Fibroblast of lung (primary cell): Measurements from ENCODE around the gene FGF3. TPM values are rescaled to one million over a fixed set of nuclear protein-coding genes. Genes with fewer than 3 reads are reported as not detected.
A peak's percentile ranks its signal among the peaks of the same experiment; 100 is the strongest.

Experiments
- DNase-seq, 2 donors: peaks; one replicate each; pipeline versions ENCODE4 v3.0.0 to v3.0.0-alpha.2; 2010; ENCODE audit warnings: low read depth in 2 of 2
- H2AFZ ChIP-seq: 2 replicates; pipeline ENCODE4 v1.5.1; 2012; ENCODE audit warnings: low read length, control low read depth, inconsistent platforms
- H3K27ac ChIP-seq: 2 replicates; pipeline ENCODE4 v1.5.1; 2011; ENCODE audit warnings: low read length, control low read depth; ENCODE audit not compliant: insufficient read depth
- H3K27me3 ChIP-seq: 2 replicates; pipeline ENCODE4 v1.5.1; 2011; ENCODE audit warnings: mild to moderate bottlenecking, low read length; ENCODE audit not compliant: control insufficient read depth, insufficient read depth
- H3K36me3 ChIP-seq: 2 replicates; pipeline ENCODE4 v1.5.1; 2011; ENCODE audit warnings: low read length; ENCODE audit not compliant: control insufficient read depth, insufficient read depth
- H3K4me1 ChIP-seq: 2 replicates; pipeline ENCODE4 v1.5.1; 2011; ENCODE audit warnings: low read length; ENCODE audit not compliant: control insufficient read depth, insufficient read depth; ENCODE audit errors: extremely low read depth
- H3K4me2 ChIP-seq: 2 replicates; pipeline ENCODE4 v1.5.1; 2011; ENCODE audit warnings: low read length, control low read depth; ENCODE audit not compliant: insufficient read depth; ENCODE audit errors: extremely low read depth
- H3K4me3 ChIP-seq, 4 experiments: fragments of 200-600 bp in 1 of 4; sonication (generic) in 1 of 4; replicated peaks in 1 of 4; 2 replicates each; pipeline ENCODE4 v1.5.1; 2011 to 2016; ENCODE audit warnings: low read length in 4 of 4, low read depth in 3 of 4, mild to moderate bottlenecking in 3 of 4, control low read depth in 2 of 4, inconsistent platforms in 1 of 4, mixed read lengths in 1 of 4; ENCODE audit not compliant: insufficient read depth in 1 of 4; ENCODE audit errors: control extremely low read depth in 1 of 4
- H3K79me2 ChIP-seq: 2 replicates; pipeline ENCODE4 v1.5.1; 2012; ENCODE audit warnings: mild to moderate bottlenecking, low read length, inconsistent platforms; ENCODE audit not compliant: control insufficient read depth, insufficient read depth
- H3K9ac ChIP-seq: 2 replicates; pipeline ENCODE4 v1.5.1; 2011; ENCODE audit warnings: mild to moderate bottlenecking, low read length, control low read depth; ENCODE audit not compliant: insufficient read depth
- H3K9me3 ChIP-seq: 2 replicates; pipeline ENCODE4 v1.5.1; 2012; ENCODE audit warnings: low read depth, low read length; ENCODE audit not compliant: control insufficient read depth, insufficient read depth
- H4K20me1 ChIP-seq: 2 replicates; pipeline ENCODE4 v1.5.1; 2011; ENCODE audit warnings: low read length; ENCODE audit not compliant: control insufficient read depth, insufficient read depth; ENCODE audit errors: extremely low read depth
- EZH2 ChIP-seq: IDR thresholded peaks from 2 replicates; pipeline ENCODE4 v1.5.1; 2012; ENCODE audit warnings: low read length, control low read depth, mild to moderate bottlenecking; ENCODE audit errors: missing control alignments
- polyA plus RNA-seq, 2 donors: library from polyadenylated mRNA; depleted of rRNA in 1 of 2; stranded (reverse) in 1 of 2; unstranded in 1 of 2; fragments of >200 nt; gene quantifications; 2 replicates each; pipeline ENCODE4 v1.2.1, GENCODE V29; 2011 to 2012; ENCODE audit warnings: missing spikeins in 1 of 2
- total RNA-seq: library from RNA; depleted of rRNA; stranded (reverse); fragments of >200 nt; gene quantifications from 2 replicates; pipeline ENCODE4 v1.2.1, GENCODE V29; 2014
- TF ChIP-seq, protein P1 (sequence below), 2 donors: IDR thresholded peaks in 1 of 2; conservative IDR thresholded peaks in 1 of 2; 1 replicate in 1 of 2; 2 replicates in 1 of 2; pipeline ENCODE4 v1.5.1; 2011 to 2012; ENCODE audit warnings: low read length in 2 of 2, control low read depth in 1 of 2, inconsistent platforms in 1 of 2, low read depth in 1 of 2, mild to moderate bottlenecking in 1 of 2

The FGF3 gene
- total and polyA plus RNA-seq, 2 donors (not counting 1 experiment from before 2014, with no cell fraction given) = not detected

GRCh38 chr11:69803022-69803421, 16.2 kb downstream of the FGF3 start:
- DNase-seq = no peak
- no peak overlapping the region for H3K4me3 ChIP-seq
- H3K27me3 ChIP-seq = peaks cover 1% of the 10 kb centered on the region
- no peaks in the 10 kb centered on the region for H3K79me2 ChIP-seq
- H3K9ac ChIP-seq = no peak overlapping the region
- no peaks in the 10 kb centered on the region for H3K9me3 ChIP-seq
- no peak overlapping the region for H2AFZ ChIP-seq
- no peaks in the 10 kb centered on the region for H3K36me3 ChIP-seq
- H4K20me1 ChIP-seq = no peaks in the 10 kb centered on the region
- H3K4me1 ChIP-seq = no peaks in the 10 kb centered on the region
- no peak overlapping the region for H3K27ac ChIP-seq
- H3K4me2 ChIP-seq = no peak overlapping the region
- no peak for TF ChIP-seq EZH2

DNA sequence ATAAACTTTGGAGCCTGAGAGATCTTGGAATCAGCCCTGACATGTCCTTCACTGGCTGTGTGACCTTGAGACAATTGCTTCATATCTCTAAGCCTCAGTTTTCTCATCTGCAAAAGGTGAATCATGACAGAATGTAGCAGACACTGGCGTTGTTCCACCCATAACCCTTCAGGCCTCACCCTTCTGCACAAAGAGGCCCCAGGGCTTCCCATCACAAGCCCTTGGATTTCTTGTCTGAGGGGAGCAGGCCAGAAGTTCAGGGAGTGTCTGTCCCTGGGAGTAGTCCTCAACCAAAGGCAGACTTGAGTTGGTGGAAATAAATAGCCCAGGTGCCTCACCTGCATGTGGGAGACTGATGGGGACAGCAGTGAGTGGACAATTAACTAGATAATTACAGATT, 16.6 kb downstream of the FGF3 start:
- Histone ChIP-seq H3K27ac (no peak overlapping the region), H3K4me1 (no peaks in the 10 kb centered on the region), H3K36me3 (no peaks in the 10 kb centered on the region), H3K4me2 (no peak overlapping the region), H4K20me1 (no peaks in the 10 kb centered on the region), H3K79me2 (no peaks in the 10 kb centered on the region), H3K9ac (no peak overlapping the region), H3K4me3 (no peak overlapping the region), H3K27me3 (no peaks in the 10 kb centered on the region), H3K9me3 (no peaks in the 10 kb centered on the region), H2AFZ (no peak overlapping the region)
- DNase-seq = no peak
- TF ChIP-seq EZH2 = no peak
- TF ChIP-seq, protein P1, sequence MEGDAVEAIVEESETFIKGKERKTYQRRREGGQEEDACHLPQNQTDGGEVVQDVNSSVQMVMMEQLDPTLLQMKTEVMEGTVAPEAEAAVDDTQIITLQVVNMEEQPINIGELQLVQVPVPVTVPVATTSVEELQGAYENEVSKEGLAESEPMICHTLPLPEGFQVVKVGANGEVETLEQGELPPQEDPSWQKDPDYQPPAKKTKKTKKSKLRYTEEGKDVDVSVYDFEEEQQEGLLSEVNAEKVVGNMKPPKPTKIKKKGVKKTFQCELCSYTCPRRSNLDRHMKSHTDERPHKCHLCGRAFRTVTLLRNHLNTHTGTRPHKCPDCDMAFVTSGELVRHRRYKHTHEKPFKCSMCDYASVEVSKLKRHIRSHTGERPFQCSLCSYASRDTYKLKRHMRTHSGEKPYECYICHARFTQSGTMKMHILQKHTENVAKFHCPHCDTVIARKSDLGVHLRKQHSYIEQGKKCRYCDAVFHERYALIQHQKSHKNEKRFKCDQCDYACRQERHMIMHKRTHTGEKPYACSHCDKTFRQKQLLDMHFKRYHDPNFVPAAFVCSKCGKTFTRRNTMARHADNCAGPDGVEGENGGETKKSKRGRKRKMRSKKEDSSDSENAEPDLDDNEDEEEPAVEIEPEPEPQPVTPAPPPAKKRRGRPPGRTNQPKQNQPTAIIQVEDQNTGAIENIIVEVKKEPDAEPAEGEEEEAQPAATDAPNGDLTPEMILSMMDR (conservative IDR thresholded peaks at IDR 0.05 in 1 of 2, IDR thresholded peaks at IDR 0.05 in 1 of 2; ENCODE audit: low read depth in 1 of 2, low read length in 2 of 2) = no peak

DNA sequence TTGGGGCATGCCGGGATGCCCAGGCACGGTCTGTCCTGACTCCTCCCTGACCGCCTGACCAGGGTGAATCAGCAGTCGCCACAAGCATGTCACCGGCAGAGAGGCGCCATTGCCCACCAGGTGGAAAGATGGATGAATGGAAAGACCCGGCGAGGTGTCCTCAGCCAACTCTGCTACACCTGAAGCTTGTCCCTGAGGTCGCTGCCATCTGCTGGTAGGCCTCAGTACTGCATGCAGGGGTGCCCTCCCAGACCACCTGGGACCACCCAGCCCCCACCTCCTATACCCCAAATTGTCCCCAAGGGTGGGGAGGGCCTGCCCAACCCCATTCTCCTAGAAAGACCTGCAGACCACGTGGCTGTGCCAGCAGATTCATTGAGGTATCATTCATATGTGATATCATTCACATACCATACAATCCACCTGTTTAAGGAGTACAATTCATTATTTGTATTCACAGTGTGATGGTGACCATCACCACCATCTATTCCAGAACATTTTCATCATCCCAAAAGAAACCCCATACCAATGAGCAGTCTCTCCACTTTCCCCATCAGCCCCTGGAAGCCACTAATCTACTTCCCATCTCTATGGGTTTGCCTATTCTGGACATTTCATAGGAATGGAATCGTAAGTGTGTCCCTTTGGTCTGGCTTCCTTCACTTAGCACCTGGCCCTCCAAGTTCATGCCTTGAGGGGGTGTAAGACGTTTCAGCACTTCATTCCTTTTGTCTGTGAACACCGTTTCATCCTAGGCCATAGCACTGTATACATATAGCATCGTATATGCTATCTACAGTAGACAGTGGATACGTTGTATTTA, 17.5 kb downstream of the FGF3 start:
- H3K79me2 ChIP-seq = no peaks in the 10 kb centered on the region
- no peaks in the 10 kb centered on the region for H3K27me3 ChIP-seq
- no peak overlapping the region for H3K27ac ChIP-seq
- no peak overlapping the region for H3K4me2 ChIP-seq
- TF ChIP-seq, protein P1 (conservative IDR thresholded peaks at IDR 0.05 in 1 of 2, IDR thresholded peaks at IDR 0.05 in 1 of 2; ENCODE audit: low read depth in 1 of 2, low read length in 2 of 2) = peak; percentile 64 to 90
- no peak for TF ChIP-seq EZH2
- H3K4me3 ChIP-seq = no peak overlapping the region
- H3K36me3 ChIP-seq = no peaks in the 10 kb centered on the region
- peak in 1 of 2 donors; percentile 7 for DNase-seq
- no peak overlapping the region for H3K9ac ChIP-seq
- no peak overlapping the region for H2AFZ ChIP-seq
- no peaks in the 10 kb centered on the region for H3K4me1 ChIP-seq
- no peaks in the 10 kb centered on the region for H3K9me3 ChIP-seq
- H4K20me1 ChIP-seq = no peaks in the 10 kb centered on the region
